Uterus (tissue), 4 donors: Measurements from ENCODE around the gene MAML2. TPM values are rescaled to one million over a fixed set of nuclear protein-coding genes. Genes with fewer than 3 reads are reported as not detected.

Experiments used
- DNase-seq, 2 donors: peaks; one replicate each; pipeline ENCODE4 v3.0.0-alpha.2; 2019 to 2020
- H3K27ac ChIP-seq, 2 donors: fragments of 200-600 bp; sonication (generic); 1 replicate in 1 of 2; 2 replicates in 1 of 2; pipeline ENCODE4 v1.5.1; 2016 to 2018
- H3K27me3 ChIP-seq, 2 donors: fragments of 200-600 bp; sonication (generic); one replicate each; pipeline ENCODE4 v1.5.1; 2018 to 2019; ENCODE audit warnings: control low read depth in 1 of 2
- H3K36me3 ChIP-seq, 2 donors: fragments of 200-600 bp; sonication (generic); one replicate each; pipeline ENCODE4 v1.5.1; 2019; ENCODE audit warnings: control low read depth in 1 of 2
- H3K4me1 ChIP-seq, 2 donors: fragments of 200-600 bp; sonication (generic); one replicate each; pipeline ENCODE4 v1.5.1; 2018 to 2019; ENCODE audit warnings: control low read depth in 1 of 2
- H3K4me3 ChIP-seq, 2 donors: fragments of 200-600 bp; sonication (generic); 1 replicate in 1 of 2; 2 replicates in 1 of 2; pipeline ENCODE4 v1.5.1; 2018 to 2019; ENCODE audit warnings: mild to moderate bottlenecking in 1 of 2
- H3K9me3 ChIP-seq, 2 donors: fragments of 200-600 bp; sonication (generic); one replicate each; pipeline ENCODE4 v1.5.1; 2019; ENCODE audit warnings: control low read depth in 1 of 2
- CTCF ChIP-seq, 4 experiments: fragments of 200-600 bp in 2 of 4; fragments of 450-650 bp in 2 of 4; sonication (generic) in 2 of 4; IDR thresholded peaks; one replicate each; pipeline ENCODE4 v1.5.1; 2016 to 2019; ENCODE audit warnings: antibody characterized with exemption in 4 of 4, mild to moderate bottlenecking in 2 of 4, moderate library complexity in 1 of 4
- POLR2A ChIP-seq, 2 donors: fragments of 450-650 bp; IDR thresholded peaks; one replicate each; pipeline ENCODE4 v1.6.1; 2016; ENCODE audit warnings: antibody characterized with exemption in 2 of 2, mild to moderate bottlenecking in 1 of 2, moderate library complexity in 1 of 2
- intact Hi-C: fragments of 100-400 bp; cut with DNase I; formaldehyde crosslinking; loops from one replicate; pipeline ENCODE4 v1.15.1; 2023; ENCODE audit warnings: low total_unique reads
- total RNA-seq, 4 donors: library from RNA; depleted of rRNA in 3 of 4; stranded (reverse); fragments of >200 nt in 3 of 4; gene quantifications; one replicate each; pipeline versions ENCODE4 v1.1.0 to v1.2.4, GENCODE V29; 2014 to 2023
- donor health status: DM: yes; HTN: yes; CAD: no.

The MAML2 gene
- total RNA-seq, 4 donors from 2014 or later = 8.2 to 35.9 (median 19.8) TPM

GRCh38 chr11:96122601-96123074 lies 220.4 kb downstream of the MAML2 start:
- intact Hi-C loops = no loop called here
- H3K27me3 ChIP-seq = no peaks in the 10 kb centered on the region
- H3K36me3 ChIP-seq = no peaks in the 10 kb centered on the region
- H3K4me1 ChIP-seq = no peaks in the 10 kb centered on the region
- DNase-seq = no peak
- no peak for TF ChIP-seq CTCF (IDR thresholded peaks at IDR 0.05)
- no peak for TF ChIP-seq POLR2A (IDR thresholded peaks at IDR 0.05)
- H3K9me3 ChIP-seq = no peaks in the 10 kb centered on the region
- no peak overlapping the region for H3K4me3 ChIP-seq
- H3K27ac ChIP-seq = no peak overlapping the region

GRCh38 chr11:96119211-96119610 lies 223.8 kb downstream of the MAML2 start:
- H3K9me3 ChIP-seq = no peaks in the 10 kb centered on the region

GRCh38 chr11:96116376-96116775 lies 226.6 kb downstream of the MAML2 start:
- H3K4me1 ChIP-seq = no peaks in the 10 kb centered on the region
- no peaks in the 10 kb centered on the region for H3K27me3 ChIP-seq
- TF ChIP-seq POLR2A (IDR thresholded peaks at IDR 0.05) (no peak), CTCF (IDR thresholded peaks at IDR 0.05) (no peak)
- intact Hi-C loops = no loop called here
- no peaks in the 10 kb centered on the region for H3K9me3 ChIP-seq
- no peak overlapping the region for H3K27ac ChIP-seq
- no peaks in the 10 kb centered on the region for H3K36me3 ChIP-seq
- H3K4me3 ChIP-seq = no peak overlapping the region
- DNase-seq = no peak

More at GRCh38 chr11:96119211-96119610, 223.8 kb downstream of the MAML2 start:
- no peak for DNase-seq
- intact Hi-C loops = no loop called here
- H3K4me1 ChIP-seq = no peaks in the 10 kb centered on the region
- H3K27me3 ChIP-seq = no peaks in the 10 kb centered on the region
- H3K4me3 ChIP-seq = no peak overlapping the region
- H3K27ac ChIP-seq = no peak overlapping the region
- TF ChIP-seq POLR2A (IDR thresholded peaks at IDR 0.05) (no peak), CTCF (IDR thresholded peaks at IDR 0.05) (no peak)
- no peaks in the 10 kb centered on the region for H3K36me3 ChIP-seq

GRCh38 chr11:96114178-96115064 lies 228.6 kb downstream of the MAML2 start:
- peak in 1 of 2 donors; percentile 60 for DNase-seq
- TF ChIP-seq CTCF (IDR thresholded peaks at IDR 0.05) = no peak
- TF ChIP-seq POLR2A (IDR thresholded peaks at IDR 0.05) = no peak
- Histone ChIP-seq H3K27ac (peak overlapping the region; percentile 75 to 88), H3K9me3 (no peaks in the 10 kb centered on the region), H3K4me3 (no peak overlapping the region), H3K27me3 (no peaks in the 10 kb centered on the region), H3K4me1 (no peaks in the 10 kb centered on the region), H3K36me3 (no peaks in the 10 kb centered on the region)
- intact Hi-C loops = no loop called here

- no peaks in the 10 kb centered on the region for H3K9me3 ChIP-seq
- H3K27ac ChIP-seq = peak overlapping the region; percentile 75 to 88
- no peak overlapping the region for H3K4me3 ChIP-seq
- H3K36me3 ChIP-seq = no peaks in the 10 kb centered on the region
- TF ChIP-seq POLR2A (IDR thresholded peaks at IDR 0.05) = no peak
- no peak for TF ChIP-seq CTCF (IDR thresholded peaks at IDR 0.05)
- H3K27me3 ChIP-seq = no peaks in the 10 kb centered on the region
- no peak for DNase-seq
- no peaks in the 10 kb centered on the region for H3K4me1 ChIP-seq
- intact Hi-C loops = no loop called here
These were observed 229.8 kb downstream of the MAML2 start for GRCh38 chr11:96113193-96113681.
